WTC11 (cell line): ENCODE data around the gene FDXR. TPM values are rescaled to one million over a fixed set of nuclear protein-coding genes. Genes with fewer than 3 reads are reported as not detected.

Source experiments
- ATAC-seq: fragments of 200-7000 bp; cut with Tn5 transposase; 2 replicates; pipeline ENCODE4 v1.10.0; 2021; ENCODE audit warnings: mild to moderate bottlenecking, moderate library complexity
- CTCF ChIA-PET: fragments of 300-600 bp; sonication (Branson Sonifier 250); formaldehyde crosslinking; loops from one replicate; lab custom pipeline; 2021; ENCODE audit warnings: antibody characterized with exemption; lab: Charles Lee
- POLR2A ChIA-PET: fragments of 350-600 bp; sonication (Branson Sonifier 250); formaldehyde crosslinking; loops from one replicate; lab custom pipeline; 2021; ENCODE audit warnings: antibody characterized with exemption; lab: Charles Lee
- DNase-seq: peaks from one replicate; pipeline ENCODE4 v3.0.0; 2021; ENCODE audit warnings: low spot score
- H3K27ac Mint-ChIP-seq: 2 replicates; pipeline ENCODE4 v1.8.0; 2021; ENCODE audit warnings: mixed read lengths
- H3K27me3 Mint-ChIP-seq: 2 replicates; pipeline ENCODE4 v1.8.0; 2021; ENCODE audit warnings: low read depth, mild to moderate bottlenecking, moderate library complexity, mixed read lengths
- H3K36me3 Mint-ChIP-seq: 2 replicates; pipeline ENCODE4 v1.8.0; 2021; ENCODE audit warnings: mixed read lengths
- H3K4me1 Mint-ChIP-seq: 2 replicates; pipeline ENCODE4 v1.8.0; 2022; ENCODE audit warnings: mixed read lengths
- H3K4me3 Mint-ChIP-seq: 2 replicates; pipeline ENCODE4 v1.8.0; 2021; ENCODE audit warnings: mild to moderate bottlenecking, moderate library complexity, mixed read lengths
- H3K9me3 Mint-ChIP-seq: 2 replicates; pipeline ENCODE4 v1.8.0; 2021; ENCODE audit warnings: mixed read lengths
- AR ChIP-seq: fragments of 250-450 bp; sonication (Bioruptor Pico); IDR thresholded peaks from 2 replicates; pipeline ENCODE4 v1.9.0; 2021; ENCODE audit warnings: mild to moderate bottlenecking
- ARID4B ChIP-seq: sonication (generic); formaldehyde crosslinking; IDR thresholded peaks from 2 replicates; pipeline ENCODE4 v1.8.0; 2023; ENCODE audit warnings: missing genetic modification reagents, mild to moderate bottlenecking, borderline replicate concordance
- CBFB ChIP-seq: sonication (generic); formaldehyde crosslinking; IDR thresholded peaks from 2 replicates; pipeline ENCODE4 v1.8.1; 2022; ENCODE audit warnings: mild to moderate bottlenecking, low read depth, missing genetic modification reagents
- CDX4 ChIP-seq: fragments of 250-450 bp; sonication (Bioruptor Pico); IDR thresholded peaks from 2 replicates; pipeline ENCODE4 v1.9.0; 2021; ENCODE audit warnings: moderate library complexity, mild to moderate bottlenecking, inconsistent platforms, borderline replicate concordance
- GTF2I ChIP-seq: fragments of 250-450 bp; sonication (Bioruptor Pico); conservative IDR thresholded peaks from 2 replicates; pipeline ENCODE4 v1.4.0; 2021; ENCODE audit warnings: mild to moderate bottlenecking
- HMGA2 ChIP-seq: fragments of 250-450 bp; sonication (Bioruptor Pico); IDR thresholded peaks from 2 replicates; pipeline ENCODE4 v1.4.0; 2021; ENCODE audit warnings: mild to moderate bottlenecking, moderate library complexity
- IRF2 ChIP-seq: sonication (generic); formaldehyde crosslinking; IDR thresholded peaks from 2 replicates; pipeline ENCODE4 v1.8.0; 2022; ENCODE audit warnings: low read depth, missing genetic modification reagents, borderline replicate concordance
- JUN ChIP-seq: sonication (generic); formaldehyde crosslinking; IDR thresholded peaks from 2 replicates; pipeline ENCODE4 v1.8.0; 2023; ENCODE audit warnings: mild to moderate bottlenecking, missing genetic modification reagents
- KAT7 ChIP-seq: sonication (generic); formaldehyde crosslinking; IDR thresholded peaks from 2 replicates; pipeline ENCODE4 v1.8.1; 2023; ENCODE audit warnings: missing genetic modification reagents, mild to moderate bottlenecking, borderline replicate concordance
- NFE2L1 ChIP-seq: sonication (generic); formaldehyde crosslinking; IDR thresholded peaks from 2 replicates; pipeline ENCODE4 v1.8.1; 2023; ENCODE audit warnings: missing genetic modification reagents
- NFYB ChIP-seq: sonication (generic); formaldehyde crosslinking; conservative IDR thresholded peaks from 2 replicates; pipeline ENCODE4 v1.8.0; 2022; ENCODE audit warnings: low read depth, missing genetic modification reagents
- RORB ChIP-seq: fragments of 250-450 bp; sonication (Bioruptor Pico); IDR thresholded peaks from 2 replicates; pipeline ENCODE4 v1.9.0; 2021; ENCODE audit warnings: mild to moderate bottlenecking
- SMAD3 ChIP-seq: sonication (generic); formaldehyde crosslinking; IDR thresholded peaks from 2 replicates; pipeline ENCODE4 v1.8.0; 2022; ENCODE audit warnings: missing genetic modification reagents, mild to moderate bottlenecking, borderline replicate concordance
- SOX15 ChIP-seq: fragments of 250-450 bp; sonication (Bioruptor Pico); IDR thresholded peaks from 2 replicates; pipeline ENCODE4 v1.9.0; 2021; ENCODE audit warnings: mild to moderate bottlenecking
- USF2 ChIP-seq: sonication (generic); formaldehyde crosslinking; IDR thresholded peaks from 2 replicates; pipeline ENCODE4 v1.8.1; 2023; ENCODE audit warnings: mild to moderate bottlenecking, missing genetic modification reagents, moderate library complexity
- ZNF138 ChIP-seq: sonication (generic); formaldehyde crosslinking; conservative IDR thresholded peaks from 2 replicates; pipeline ENCODE4 v1.8.1; 2022; ENCODE audit warnings: mild to moderate bottlenecking, moderate library complexity, missing genetic modification reagents
- ZNF416 ChIP-seq: fragments of 250-450 bp; sonication (Bioruptor Pico); IDR thresholded peaks from 2 replicates; pipeline ENCODE4 v1.9.0; 2021; ENCODE audit warnings: mild to moderate bottlenecking, inconsistent platforms
- ZNF423 ChIP-seq: fragments of 250-450 bp; sonication (Bioruptor Pico); IDR thresholded peaks from 2 replicates; pipeline ENCODE4 v2.1.2; 2022; ENCODE audit warnings: mild to moderate bottlenecking, moderate library complexity
- ZNF532 ChIP-seq: fragments of 250-450 bp; sonication (Bioruptor Pico); IDR thresholded peaks from 2 replicates; pipeline ENCODE4 v1.9.0; 2021; ENCODE audit warnings: mild to moderate bottlenecking, borderline replicate concordance
- total RNA-seq: library from RNA; stranded (reverse); gene quantifications from 3 replicates; pipeline ENCODE4 v1.2.3, GENCODE V29; 2021

The FDXR gene
- total RNA-seq, 1 experiment from 2014 or later, result 52.8 TPM

- DNase-seq, result no peak
- no peaks in the 10 kb centered on the region for H3K9me3 Mint-ChIP-seq
- ChIA-PET CTCF (interaction anchor here (0.6 to 14.0 kb wide), 21 partner anchors 8 to 248 kb away, joined by 3 to 347 read pairs (median 4); no protein-coding TSS in a partner anchor), POLR2A (no interaction called here)
- peaks cover 14% of the 10 kb centered on the region for H3K27me3 Mint-ChIP-seq
- H3K4me3 Mint-ChIP-seq, result no peak overlapping the region
- TF ChIP-seq NFE2L1 (CRISPR knock-in tag) (no peak), CBFB (no peak), ZNF532 (CRISPR knock-in tag) (no peak), SOX15 (CRISPR knock-in tag) (no peak), GTF2I (no peak), CDX4 (CRISPR knock-in tag) (no peak), SMAD3 (CRISPR knock-in tag) (no peak), ZNF423 (CRISPR knock-in tag) (no peak), IRF2 (no peak), USF2 (CRISPR knock-in tag) (no peak), NFYB (no peak), KAT7 (CRISPR knock-in tag) (no peak), AR (CRISPR knock-in tag) (no peak), ZNF138 (no peak), HMGA2 (CRISPR knock-in tag) (no peak), JUN (CRISPR knock-in tag) (no peak), ZNF416 (no peak), RORB (no peak), ARID4B (CRISPR knock-in tag) (no peak)
- ATAC-seq, result no peak
- H3K4me1 Mint-ChIP-seq, result peaks cover 17% of the 10 kb centered on the region
- H3K27ac Mint-ChIP-seq, result no peak overlapping the region
- peaks cover 20% of the 10 kb centered on the region for H3K36me3 Mint-ChIP-seq
These were observed 6.5 kb downstream of the FDXR start for GRCh38 chr17:74866198-74866835.
